HG02571 (cell line): Measurements from ENCODE around the gene GAS5.
A peak's percentile ranks its signal among the peaks of the same experiment; 100 is the strongest.

Experiments
- ATAC-seq: cut with Tn5 transposase; IDR thresholded peaks from one replicate; pipeline ENCODE4 v1.9.1; 2021; ENCODE audit warnings: mild to moderate bottlenecking, moderate library complexity; ENCODE audit not compliant: unreplicated experiment

GAS5 gene

DNA sequence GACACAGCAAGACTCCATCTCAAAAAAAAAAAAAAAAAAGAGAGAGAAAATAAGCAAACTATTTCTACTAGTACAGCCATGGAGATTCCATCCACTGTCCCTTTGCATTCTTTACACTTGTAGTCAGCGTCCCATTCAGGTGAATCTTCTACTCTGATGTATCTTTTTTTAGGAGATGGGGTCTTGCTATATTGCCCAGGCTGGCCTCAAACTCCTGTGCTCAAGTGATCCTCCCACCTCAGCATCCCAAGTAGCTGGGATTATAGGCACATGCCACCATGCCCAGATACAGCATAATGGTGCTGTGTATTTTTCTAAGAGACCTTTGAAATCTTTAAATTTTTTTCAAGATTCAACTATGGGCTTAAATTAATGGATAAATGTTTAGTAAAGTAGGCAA is 35.0 kb downstream of the GAS5 start:
- ATAC-seq: no peak

DNA sequence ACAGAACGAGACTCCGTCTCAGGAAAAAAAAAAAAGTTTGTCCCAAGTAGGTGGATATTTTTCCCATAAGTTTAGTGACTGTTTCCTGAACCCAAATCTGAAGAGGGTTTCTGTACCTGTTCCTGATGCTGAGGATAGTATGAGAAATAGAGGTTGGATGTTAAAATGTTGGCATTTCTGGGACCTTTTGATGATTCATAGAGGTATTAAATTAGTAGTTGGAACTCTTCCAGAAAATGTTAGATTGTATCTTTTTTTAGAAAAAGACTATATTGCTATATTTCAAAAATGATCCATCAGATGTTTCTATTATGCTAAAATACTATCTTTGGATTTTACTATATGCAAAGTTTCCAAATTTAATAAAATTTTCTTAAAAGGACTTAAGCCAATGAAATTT is 40.2 kb downstream of the GAS5 start:
- no peak for ATAC-seq

DNA sequence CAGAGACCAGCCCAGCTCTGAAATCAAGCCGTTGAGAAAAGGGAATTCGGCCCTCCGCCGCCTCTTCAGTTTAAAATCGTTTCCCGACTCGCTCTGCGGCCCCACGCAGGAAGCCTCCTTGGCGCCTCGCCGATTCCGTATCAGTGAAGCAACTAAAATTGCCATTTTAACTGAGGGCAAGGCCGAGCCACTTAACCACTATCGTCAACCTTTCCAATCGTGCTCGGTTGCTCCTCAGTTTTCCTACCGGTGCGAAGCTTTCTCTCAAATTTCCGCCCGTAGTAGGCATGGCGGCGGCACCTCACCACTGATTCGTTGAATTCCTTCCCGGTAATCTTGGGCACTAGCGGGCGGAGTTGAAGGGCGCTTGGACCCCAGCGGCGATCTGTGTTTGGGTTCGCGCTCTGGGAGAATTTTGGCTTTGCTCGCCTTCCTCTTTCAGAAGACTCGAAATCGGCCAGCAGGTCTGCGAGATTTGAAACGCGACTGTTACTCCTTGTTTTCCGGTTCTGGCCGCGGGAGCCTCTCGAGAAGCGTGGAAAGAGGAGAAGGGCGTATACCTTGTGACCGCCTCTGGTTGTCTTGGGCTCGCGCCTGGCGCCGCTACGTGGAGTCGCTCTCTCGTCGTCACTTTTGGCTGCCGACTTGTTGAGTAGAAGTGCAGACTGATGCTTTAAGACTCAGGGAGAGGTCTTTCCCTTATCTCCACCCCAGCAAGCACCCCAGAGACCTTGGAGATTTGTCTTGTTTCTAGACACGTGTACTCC is 43.3 kb downstream of the GAS5 start, which contains the start of the genes CENPL and DARS2:
TSS of gene CENPL (minus strand) at position 569 of the 767 bp plus-strand sequence. CDS start 13,584 bp downstream, outside the sequence.
TSS of gene DARS2 (plus strand) at position 359 of the 767 bp plus-strand sequence. CDS start 557 bp downstream, outside the sequence.
- ATAC-seq: peak; percentile 90

DNA sequence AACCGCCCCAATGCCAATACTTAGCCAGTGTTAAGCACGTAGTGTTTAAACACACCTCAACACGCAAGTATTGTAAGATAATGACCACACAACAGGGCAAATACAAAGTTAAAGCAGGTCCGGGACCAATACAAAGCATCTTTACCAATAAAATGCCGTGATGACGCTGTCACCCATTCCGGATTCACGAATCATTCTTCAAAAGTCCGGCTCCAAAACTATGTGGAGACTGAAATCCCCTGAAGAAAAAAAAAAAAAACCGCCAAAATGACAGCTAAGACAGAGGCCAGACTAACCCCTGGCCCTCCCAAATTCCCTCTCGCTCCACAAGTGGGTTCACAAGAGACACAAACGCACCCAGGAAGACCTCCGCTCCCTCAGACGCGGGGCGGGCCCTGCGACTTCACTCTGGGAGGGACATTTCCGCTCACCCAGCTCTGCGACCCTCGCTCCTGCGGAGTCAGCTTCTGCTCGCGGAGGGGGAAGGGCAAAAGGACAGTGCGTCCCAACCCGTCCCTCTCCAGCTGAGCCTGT is 43.9 kb downstream of the GAS5 start:
- peak; percentile 33 for ATAC-seq

DNA sequence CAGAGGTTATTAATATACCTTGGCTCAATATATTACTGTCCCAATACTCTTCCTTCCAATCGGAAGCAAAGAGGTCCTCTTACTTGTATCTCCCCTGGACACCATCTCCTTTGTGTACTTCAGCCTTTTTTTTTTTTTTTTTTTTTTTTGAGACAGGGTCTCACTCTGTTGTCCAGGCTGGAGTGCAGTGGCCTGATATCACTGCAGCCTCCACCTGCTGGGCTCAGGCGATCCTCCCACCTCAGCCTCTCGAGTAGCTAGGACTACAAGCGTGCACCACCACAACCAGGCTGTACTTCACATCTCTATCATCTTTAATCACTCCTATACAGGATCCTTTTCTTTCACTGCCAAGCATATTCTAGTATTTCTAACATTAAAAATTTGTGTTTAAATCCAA is 46.1 kb downstream of the GAS5 start:
- ATAC-seq: no peak

DNA sequence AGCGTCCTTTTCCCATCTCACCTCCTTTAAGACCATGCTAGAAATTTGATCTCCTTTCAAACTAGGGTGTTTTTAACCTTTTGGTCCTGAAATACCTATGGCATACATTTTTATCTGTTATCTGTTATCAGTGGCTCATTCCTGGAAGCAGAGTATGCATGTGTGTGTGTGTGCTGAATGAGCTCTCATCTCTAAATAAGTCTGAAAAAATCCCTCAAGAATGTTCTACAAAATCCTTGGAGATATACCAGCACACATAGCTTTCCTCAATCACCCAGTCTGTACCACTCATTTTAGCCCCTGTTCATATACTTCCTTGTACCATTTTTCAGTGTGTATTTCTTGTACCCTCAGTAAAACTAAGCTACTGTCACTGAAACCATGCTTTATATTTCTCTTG is 49.3 kb downstream of the GAS5 start:
- no peak for ATAC-seq
